K562 (cell line): ENCODE measurements around the gene PBX2. TPM values are rescaled to one million over a fixed set of nuclear protein-coding genes. Genes with fewer than 3 reads are reported as not detected.

Experiments
- ATAC-seq: fragments of 200-7000 bp; cut with Tn5 transposase; 3 replicates; pipeline ENCODE4 v1.9.1; 2020; ENCODE audit warnings: moderate library complexity
- BruUV-seq: library from RNA; stranded (reverse); fragments of 400-500 nt; replicated peaks from 2 replicates; lab custom pipeline; 2021; lab: Mats Ljungman, UMichigan
- CTCF ChIA-PET: fragments of 300-600 bp; formaldehyde crosslinking; extraction: SDS; loops from one replicate; lab custom pipeline; 2021; ENCODE audit warnings: low intra/inter-chr PET ratio; lab: Yijun Ruan, JAX
- POLR2A ChIA-PET: fragments of 300-600, 350-650 bp; sonication (Branson Sonifier 250); formaldehyde crosslinking; extraction: SDS; loops from one replicate; lab custom pipeline; 2021; ENCODE audit warnings: antibody characterized with exemption, inconsistent platforms; lab: Yijun Ruan, JAX
- DNase-seq, 4 experiments: peaks; one replicate each; pipeline versions ENCODE4 v3.0.0 to v3.0.0-alpha.2; 2011 to 2018; ENCODE audit warnings: low spot score in 3 of 4, mixed read lengths in 3 of 4; ENCODE audit errors: extremely low read depth in 1 of 4
- FAIRE-seq: peaks from 2 replicates; lab custom pipeline; 2011; peaks lifted over from hg19 to GRCh38; lab: Jason Lieb, UNC
- H2AFZ ChIP-seq: 2 replicates; pipeline ENCODE4 v1.6.0; 2011; ENCODE audit warnings: low read depth, low read length, control low read depth, inconsistent platforms
- H3K27ac ChIP-seq: fragments of 200-600 bp; 3 replicates; pipeline ENCODE4 v1.8.0; 2011; ENCODE audit warnings: low read depth, mild to moderate bottlenecking, control low read depth, inconsistent platforms, low read length, moderate library complexity, mixed read lengths; ENCODE audit errors: extremely low read depth
- H3K27me3 ChIP-seq, 2 experiments: fragments of 300-600 bp in 1 of 2; 2 replicates in 1 of 2; 3 replicates in 1 of 2; pipeline versions ENCODE4 v1.6.0 to v1.8.0; 2011; ENCODE audit warnings: inconsistent platforms in 2 of 2, low read length in 2 of 2, mild to moderate bottlenecking in 1 of 2, mixed read lengths in 1 of 2, moderate library complexity in 1 of 2; ENCODE audit not compliant: control insufficient read depth in 2 of 2, insufficient read depth in 2 of 2
- H3K36me3 ChIP-seq: fragments of 300-600 bp; 3 replicates; pipeline ENCODE4 v1.8.0; 2011; ENCODE audit warnings: mild to moderate bottlenecking, low read length, inconsistent platforms; ENCODE audit not compliant: control insufficient read depth, insufficient read depth
- H3K4me1 ChIP-seq, 2 experiments: fragments of 200-600 bp in 1 of 2; replicated peaks in 1 of 2; 2 replicates in 1 of 2; 3 replicates in 1 of 2; pipeline versions ENCODE4 v1.5.1 to v1.8.0; 2011; ENCODE audit warnings: inconsistent platforms in 2 of 2, low read length in 2 of 2, mild to moderate bottlenecking in 1 of 2, mixed read lengths in 1 of 2, moderate library complexity in 1 of 2; ENCODE audit not compliant: control insufficient read depth in 2 of 2, insufficient read depth in 2 of 2
- H3K4me2 ChIP-seq: 2 replicates; pipeline ENCODE4 v1.6.1; 2011; ENCODE audit warnings: low read length, control low read depth, inconsistent platforms, mixed read lengths; ENCODE audit not compliant: insufficient read depth
- H3K4me3 ChIP-seq: fragments of 200-600 bp; sonication (generic), shearing (Covaris generic); 2 replicates; pipeline ENCODE4 v1.5.1; 2016; ENCODE audit warnings: control low read depth, inconsistent platforms
- H3K79me2 ChIP-seq: fragments of 200-600 bp; 3 replicates; pipeline ENCODE4 v1.8.0; 2011; ENCODE audit warnings: low read length, inconsistent platforms; ENCODE audit not compliant: control insufficient read depth, insufficient read depth
- H3K9ac ChIP-seq, 2 experiments: 2 replicates each; pipeline versions ENCODE4 v1.6.0 to v1.6.1; 2011; ENCODE audit warnings: low read depth in 2 of 2, low read length in 2 of 2, control low read depth in 1 of 2, inconsistent platforms in 1 of 2, mild to moderate bottlenecking in 1 of 2, mixed read lengths in 1 of 2; ENCODE audit not compliant: insufficient read depth in 1 of 2
- H3K9me1 ChIP-seq: one replicate; pipeline ENCODE4 v1.6.0; 2011; ENCODE audit warnings: inconsistent platforms, mild to moderate bottlenecking, low read length, moderate library complexity; ENCODE audit not compliant: control insufficient read depth, insufficient read depth
- H3K9me3 ChIP-seq: replicated peaks from 2 replicates; pipeline ENCODE4 v1.5.1; 2011; ENCODE audit warnings: low read depth, low read length, inconsistent platforms; ENCODE audit not compliant: control insufficient read depth, insufficient read depth
- H4K20me1 ChIP-seq: replicated peaks from 2 replicates; pipeline ENCODE4 v1.6.1; 2011; ENCODE audit warnings: low read length, inconsistent platforms, mixed read lengths; ENCODE audit not compliant: control insufficient read depth, insufficient read depth
- CBX3 ChIP-seq, 2 experiments: IDR thresholded peaks; 1 replicate in 1 of 2; 2 replicates in 1 of 2; pipeline ENCODE4 v1.6.1; 2012; ENCODE audit warnings: inconsistent platforms in 2 of 2, low read length in 2 of 2, borderline replicate concordance in 1 of 2, control low read depth in 1 of 2
- CHD2 ChIP-seq: IDR thresholded peaks from 2 replicates; pipeline ENCODE4 v1.6.1; 2011; ENCODE audit warnings: low read depth, low read length
- EP400 ChIP-seq: fragments of 450-650 bp; IDR thresholded peaks from 2 replicates; pipeline ENCODE4 v1.6.1; 2017; ENCODE audit warnings: antibody characterized with exemption, mild to moderate bottlenecking, moderate library complexity
- ERF ChIP-seq: fragments of 450-650 bp; formaldehyde crosslinking; IDR thresholded peaks from 2 replicates; pipeline ENCODE4 v1.4.0; 2020; ENCODE audit warnings: mild to moderate bottlenecking, mixed read lengths
- HNRNPL ChIP-seq: fragments of 200-400 bp; formaldehyde crosslinking; IDR thresholded peaks from 2 replicates; pipeline ENCODE4 v1.6.1; 2017; ENCODE audit warnings: low read depth, mild to moderate bottlenecking, low read length
- HNRNPLL ChIP-seq: fragments of 200-400 bp; formaldehyde crosslinking; IDR thresholded peaks from 2 replicates; pipeline ENCODE4 v1.6.1; 2017; ENCODE audit warnings: low read length, low read depth, mild to moderate bottlenecking; ENCODE audit not compliant: poor library complexity, severe bottlenecking
- HNRNPUL1 ChIP-seq: fragments of 200-400 bp; formaldehyde crosslinking; IDR thresholded peaks from 2 replicates; pipeline ENCODE4 v1.6.1; 2017; ENCODE audit warnings: low read length
- KAT8 ChIP-seq: fragments of 450-650 bp; IDR thresholded peaks from 2 replicates; pipeline ENCODE4 v1.6.1; 2016; ENCODE audit warnings: low read depth, mild to moderate bottlenecking
- KLF6 ChIP-seq: fragments of 250-450 bp; sonication (Bioruptor Pico); IDR thresholded peaks from 2 replicates; pipeline ENCODE4 v1.4.0; 2020; ENCODE audit warnings: mild to moderate bottlenecking, moderate library complexity, borderline replicate concordance
- NFYB ChIP-seq: IDR thresholded peaks from 2 replicates; pipeline ENCODE4 v1.6.1; 2011; ENCODE audit warnings: mild to moderate bottlenecking, moderate library complexity; ENCODE audit not compliant: insufficient read length; ENCODE audit errors: extremely low read depth
- POLR2AphosphoS2 ChIP-seq: IDR thresholded peaks from 2 replicates; pipeline ENCODE4 v1.6.1; 2012; ENCODE audit warnings: low read length, improper control_type of control experiment
- PPARD ChIP-seq: fragments of 250-450 bp; sonication (Bioruptor Pico); IDR thresholded peaks from 2 replicates; pipeline ENCODE4 v1.8.0; 2022; ENCODE audit warnings: inconsistent platforms, mild to moderate bottlenecking, moderate library complexity
- SIN3B ChIP-seq: fragments of 450-650 bp; IDR thresholded peaks from 2 replicates; pipeline ENCODE4 v1.6.1; 2017; ENCODE audit warnings: low read depth, mild to moderate bottlenecking, moderate library complexity
- ZFP30 ChIP-seq: fragments of 250-450 bp; sonication (Bioruptor Pico); IDR thresholded peaks from 2 replicates; pipeline ENCODE4 v1.8.0; 2022; ENCODE audit warnings: moderate library complexity, mild to moderate bottlenecking, inconsistent platforms, borderline replicate concordance
- ZNF217 ChIP-seq: sonication (generic); formaldehyde crosslinking; IDR thresholded peaks from 2 replicates; pipeline ENCODE4 v1.8.0; 2022; ENCODE audit warnings: mild to moderate bottlenecking, missing genetic modification reagents
- WGBS: fragments of 100-300 bp; shearing (Covaris generic); methylation state at CpG from one replicate; pipeline ENCODE4 v1.1.6; 2016; ENCODE audit warnings: low coverage, mixed read lengths; ENCODE audit not compliant: insufficient coverage; ENCODE audit errors: missing lambda C conversion rate; 5-methylcytosine and 5-hydroxymethylcytosine counted together
- in situ Hi-C: fragments of 300-500 bp; cut with MboI; formaldehyde crosslinking; loops from 4 replicates; pipeline ENCODE4 v1.15.0; 2018; ENCODE audit warnings: inconsistent platforms, mixed read lengths
- intact Hi-C: fragments of 100-400 bp; cut with micrococcal nuclease; formaldehyde crosslinking; loops from 2 replicates; pipeline ENCODE4 v1.14.2; 2022
- polyA plus RNA-seq, 8 experiments: library from polyadenylated mRNA; depleted of rRNA in 4 of 8; stranded (reverse) in 5 of 8; unstranded in 3 of 8; fragments of >200 nt; fragmentation: Nextera tagmentation in 2 of 8; fragmentation: Illumina TruSeq in 1 of 8; extraction: Ambion mirVana in 2 of 8; extraction: Trizol in 1 of 8; gene quantifications; 2 replicates each; pipeline versions ENCODE4 v1.2.1 to v1.2.3, GENCODE V29; 2011 to 2014; ENCODE audit warnings: inconsistent platforms in 1 of 8, missing spikeins in 1 of 8
- total RNA-seq, 7 experiments: library from RNA; depleted of rRNA in 6 of 7; stranded (reverse); fragments of >200 nt in 6 of 7; fragmentation: Illumina TruSeq in 2 of 7; extraction: Trizol in 2 of 7; gene quantifications; 2 replicates each; pipeline versions ENCODE4 v1.2.1 to v1.2.3, GENCODE V29; 2011 to 2021; ENCODE audit warnings: low replicate concordance in 1 of 7
- TF ChIP-seq, protein P1 (sequence below): fragments of 250-450 bp; sonication (Bioruptor Pico); IDR thresholded peaks from 2 replicates; pipeline ENCODE4 v1.8.0; 2021; ENCODE audit warnings: moderate library complexity, mild to moderate bottlenecking, inconsistent platforms

Gene PBX2
- total and polyA plus RNA-seq, 9 of the 15 experiments (the other 6 are each of a cell fraction or from before 2014, with no cell fraction given): 1.9 to 134 (median 62.5) TPM

DNA sequence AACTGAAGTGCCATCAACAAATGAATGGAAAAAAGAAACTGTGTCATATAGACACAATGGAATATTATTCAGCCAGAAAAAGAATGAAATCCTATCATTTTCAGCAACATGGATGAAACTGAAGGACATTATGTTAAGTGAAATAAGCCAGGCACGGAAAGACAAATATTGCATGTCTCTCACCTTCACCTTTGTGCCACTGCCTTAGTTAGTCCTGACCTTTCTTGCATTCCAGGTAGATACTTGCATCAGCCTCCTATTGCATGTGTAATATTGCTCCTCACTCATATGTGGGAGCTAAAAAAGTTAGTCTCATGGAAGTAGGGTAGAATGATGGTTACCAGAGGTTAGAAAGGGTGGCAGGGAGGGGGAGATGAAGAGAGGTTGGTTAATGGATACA lies 19.0 kb upstream of the PBX2 start:
- no peak for FAIRE-seq
- no peak overlapping the region for H3K4me3 ChIP-seq
- intact Hi-C loops (no loop called here), in situ Hi-C loops (no loop called here)
- H3K4me2 ChIP-seq: no peak overlapping the region
- WGBS: 7% methylated on average over 1 of the region's 1 CpG
- no peak overlapping the region for H2AFZ ChIP-seq
- H4K20me1 ChIP-seq: no peaks in the 10 kb centered on the region
- no peak overlapping the region for H3K9ac ChIP-seq
- no peak for DNase-seq
- POLR2A ChIA-PET: no interaction called here
- no peaks in the 10 kb centered on the region for H3K9me3 ChIP-seq
- H3K79me2 ChIP-seq: no peaks in the 10 kb centered on the region
- H3K4me1 ChIP-seq: peaks cover 3 to 7% of the 10 kb centered on the region in 2 experiments; a peak in 4 of 5 replicates
- H3K9me1 ChIP-seq: no peaks in the 10 kb centered on the region
- H3K27me3 ChIP-seq: peaks cover 3 to 18% of the 10 kb centered on the region in 2 experiments; a peak in 4 of 5 replicates
- TF ChIP-seq HNRNPL (no peak), HNRNPLL (no peak), ERF (CRISPR knock-in tag) (no peak), CHD2 (no peak), CBX3 (IDR thresholded peaks at IDR 0.05; ENCODE audit: borderline replicate concordance in 1 of 2, low read length in 2 of 2) (no peak), KLF6 (CRISPR knock-in tag) (no peak), POLR2AphosphoS2 (no peak), HNRNPUL1 (no peak), PPARD (CRISPR knock-in tag) (no peak), KAT8 (no peak), ZFP30 (CRISPR knock-in tag) (no peak), NFYB (no peak), ZNF217 (CRISPR knock-in tag) (no peak), EP400 (no peak), SIN3B (no peak)
- TF ChIP-seq, protein P1, sequence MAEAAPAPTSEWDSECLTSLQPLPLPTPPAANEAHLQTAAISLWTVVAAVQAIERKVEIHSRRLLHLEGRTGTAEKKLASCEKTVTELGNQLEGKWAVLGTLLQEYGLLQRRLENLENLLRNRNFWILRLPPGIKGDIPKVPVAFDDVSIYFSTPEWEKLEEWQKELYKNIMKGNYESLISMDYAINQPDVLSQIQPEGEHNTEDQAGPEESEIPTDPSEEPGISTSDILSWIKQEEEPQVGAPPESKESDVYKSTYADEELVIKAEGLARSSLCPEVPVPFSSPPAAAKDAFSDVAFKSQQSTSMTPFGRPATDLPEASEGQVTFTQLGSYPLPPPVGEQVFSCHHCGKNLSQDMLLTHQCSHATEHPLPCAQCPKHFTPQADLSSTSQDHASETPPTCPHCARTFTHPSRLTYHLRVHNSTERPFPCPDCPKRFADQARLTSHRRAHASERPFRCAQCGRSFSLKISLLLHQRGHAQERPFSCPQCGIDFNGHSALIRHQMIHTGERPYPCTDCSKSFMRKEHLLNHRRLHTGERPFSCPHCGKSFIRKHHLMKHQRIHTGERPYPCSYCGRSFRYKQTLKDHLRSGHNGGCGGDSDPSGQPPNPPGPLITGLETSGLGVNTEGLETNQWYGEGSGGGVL (CRISPR knock-in tag): no peak
- no peaks in the 10 kb centered on the region for H3K36me3 ChIP-seq
- ATAC-seq: no peak
- CTCF ChIA-PET: no interaction called here
- no TSS peak for BruUV-seq
- no peak overlapping the region for H3K27ac ChIP-seq
